OCI-LY7 (cell line): ENCODE measurements around the gene NDUFB10. TPM values are rescaled to one million over a fixed set of nuclear protein-coding genes. Genes with fewer than 3 reads are reported as not detected.

ENCODE experiments used
- BruUV-seq: library from RNA; stranded (reverse); fragments of 400-500 nt; replicated peaks from 2 replicates; lab custom pipeline; 2021; lab: Mats Ljungman, UMichigan
- CTCF ChIA-PET: fragments of 300-600 bp; sonication (Branson Sonifier 250); formaldehyde crosslinking; loops from one replicate; lab custom pipeline; 2022; ENCODE audit warnings: antibody characterized with exemption; ENCODE audit not compliant: unreplicated experiment; lab: Charles Lee
- POLR2A ChIA-PET: fragments of 300-600 bp; sonication (Branson Sonifier 250); formaldehyde crosslinking; loops from one replicate; lab custom pipeline; 2022; ENCODE audit warnings: antibody characterized with exemption; lab: Charles Lee
- DNase-seq: peaks from one replicate; pipeline ENCODE4 v3.0.0-alpha.2; 2015; ENCODE audit warnings: low spot score
- H2AFZ ChIP-seq: fragments of 200-600 bp; sonication (generic), shearing (Covaris generic); 2 replicates; pipeline ENCODE4 v1.6.1; 2014; ENCODE audit warnings: mild to moderate bottlenecking, antibody characterized with exemption, low read length, moderate library complexity
- H3K27ac ChIP-seq: fragments of 200-600 bp; sonication (generic); 2 replicates; pipeline ENCODE4 v1.5.1; 2014; ENCODE audit warnings: mixed run types, low read depth, mild to moderate bottlenecking, moderate library complexity, low read length, inconsistent platforms; ENCODE audit not compliant: poor library complexity, severe bottlenecking
- H3K36me3 ChIP-seq: fragments of 200-600 bp; sonication (generic); 2 replicates; pipeline ENCODE4 v1.6.1; 2014; ENCODE audit warnings: mild to moderate bottlenecking, antibody characterized with exemption, low read length, moderate library complexity, mixed read lengths; ENCODE audit not compliant: insufficient read depth
- H3K4me1 ChIP-seq: fragments of 200-600 bp; sonication (generic); 2 replicates; pipeline ENCODE4 v1.5.1; 2014; ENCODE audit warnings: mild to moderate bottlenecking, low read length; ENCODE audit not compliant: insufficient read depth, poor library complexity, severe bottlenecking
- H3K4me2 ChIP-seq: fragments of 200-600 bp; sonication (generic); 2 replicates; pipeline ENCODE4 v1.6.1; 2014; ENCODE audit warnings: mild to moderate bottlenecking, low read length
- H3K4me3 ChIP-seq: fragments of 200-600 bp; sonication (generic); 2 replicates; pipeline ENCODE4 v1.5.1; 2014; ENCODE audit warnings: mild to moderate bottlenecking, low read depth, low read length; ENCODE audit not compliant: poor library complexity, severe bottlenecking
- H3K79me2 ChIP-seq: fragments of 200-600 bp; sonication (generic); 2 replicates; pipeline ENCODE4 v1.6.1; 2016; ENCODE audit warnings: low read depth, mild to moderate bottlenecking, low read length, moderate library complexity, mixed read lengths; ENCODE audit not compliant: insufficient read depth
- H3K9me2 ChIP-seq: fragments of 200-600 bp; sonication (generic); 2 replicates; pipeline ENCODE4 v1.6.1; 2016; ENCODE audit warnings: mild to moderate bottlenecking, low read length, mixed read lengths; ENCODE audit not compliant: insufficient read depth
- H3K9me3 ChIP-seq: fragments of 200-600 bp; sonication (generic); 2 replicates; pipeline ENCODE4 v1.6.1; 2014; ENCODE audit warnings: mild to moderate bottlenecking, mixed run types, low read length, mixed read lengths
- H4K20me1 ChIP-seq: fragments of 200-600 bp; sonication (generic); 2 replicates; pipeline ENCODE4 v1.6.1; 2014; ENCODE audit warnings: mild to moderate bottlenecking, antibody characterized with exemption, low read length, moderate library complexity, mixed read lengths; ENCODE audit not compliant: insufficient read depth
- EZH2phosphoT487 ChIP-seq: fragments of 200-600 bp; sonication (generic); IDR thresholded peaks from 2 replicates; pipeline ENCODE4 v1.6.1; 2018; ENCODE audit warnings: low read depth, borderline replicate concordance, mild to moderate bottlenecking, mixed run types, antibody characterized with exemption, low read length, moderate library complexity, mixed read lengths
- intact Hi-C: fragments of 100-400 bp; cut with micrococcal nuclease; formaldehyde crosslinking; loops from one replicate; pipeline ENCODE4 v1.10.0; 2022; ENCODE audit not compliant: unreplicated experiment
- total RNA-seq, 2 experiments: library from RNA; depleted of rRNA in 1 of 2; stranded (reverse); fragments of >200 nt in 1 of 2; shearing (Covaris generic) in 1 of 2; gene quantifications; 2 replicates each; pipeline ENCODE4 v1.2.3, GENCODE V29; 2014 to 2022
- TF ChIP-seq, protein P1 (sequence below): fragments of 200-600 bp; sonication (generic); conservative IDR thresholded peaks from 2 replicates; pipeline ENCODE4 v1.5.1; 2014; ENCODE audit warnings: mild to moderate bottlenecking, antibody characterized with exemption, low read length, moderate library complexity, mixed read lengths

NDUFB10 gene
- total RNA-seq, 2 experiments from 2014 or later, result 201 to 240 TPM

GRCh38 chr16:1930338-1930720, 29.0 kb upstream of the NDUFB10 start:
- ChIA-PET POLR2A (interaction anchor here (0.6 kb wide), 1 partner anchor 9 kb away, joined by 3 read pairs; no protein-coding TSS in a partner anchor), CTCF (no interaction called here)
- H3K36me3 ChIP-seq, result no peaks in the 10 kb centered on the region
- no peaks in the 10 kb centered on the region for H3K9me2 ChIP-seq
- no peak overlapping the region for H3K27ac ChIP-seq
- H3K4me2 ChIP-seq, result no peak overlapping the region
- BruUV-seq, result no TSS peak
- DNase-seq, result no peak
- H4K20me1 ChIP-seq, result no peaks in the 10 kb centered on the region
- H3K4me3 ChIP-seq, result no peak overlapping the region
- no peak for TF ChIP-seq EZH2phosphoT487
- TF ChIP-seq, protein P1, sequence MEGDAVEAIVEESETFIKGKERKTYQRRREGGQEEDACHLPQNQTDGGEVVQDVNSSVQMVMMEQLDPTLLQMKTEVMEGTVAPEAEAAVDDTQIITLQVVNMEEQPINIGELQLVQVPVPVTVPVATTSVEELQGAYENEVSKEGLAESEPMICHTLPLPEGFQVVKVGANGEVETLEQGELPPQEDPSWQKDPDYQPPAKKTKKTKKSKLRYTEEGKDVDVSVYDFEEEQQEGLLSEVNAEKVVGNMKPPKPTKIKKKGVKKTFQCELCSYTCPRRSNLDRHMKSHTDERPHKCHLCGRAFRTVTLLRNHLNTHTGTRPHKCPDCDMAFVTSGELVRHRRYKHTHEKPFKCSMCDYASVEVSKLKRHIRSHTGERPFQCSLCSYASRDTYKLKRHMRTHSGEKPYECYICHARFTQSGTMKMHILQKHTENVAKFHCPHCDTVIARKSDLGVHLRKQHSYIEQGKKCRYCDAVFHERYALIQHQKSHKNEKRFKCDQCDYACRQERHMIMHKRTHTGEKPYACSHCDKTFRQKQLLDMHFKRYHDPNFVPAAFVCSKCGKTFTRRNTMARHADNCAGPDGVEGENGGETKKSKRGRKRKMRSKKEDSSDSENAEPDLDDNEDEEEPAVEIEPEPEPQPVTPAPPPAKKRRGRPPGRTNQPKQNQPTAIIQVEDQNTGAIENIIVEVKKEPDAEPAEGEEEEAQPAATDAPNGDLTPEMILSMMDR, result no peak
- peak overlapping the region; percentile 71; the same call in 1 of the 2 replicates for H2AFZ ChIP-seq
- H3K4me1 ChIP-seq, result peaks cover 6% of the 10 kb centered on the region
- H3K9me3 ChIP-seq, result no peaks in the 10 kb centered on the region
- no peaks in the 10 kb centered on the region for H3K79me2 ChIP-seq
- intact Hi-C loops, result no loop called here

- Histone ChIP-seq H3K4me2 (no peak overlapping the region), H3K79me2 (no peaks in the 10 kb centered on the region), H3K27ac (no peak overlapping the region), H3K36me3 (no peaks in the 10 kb centered on the region), H3K4me1 (peaks cover 6% of the 10 kb centered on the region), H3K9me3 (no peaks in the 10 kb centered on the region), H3K9me2 (no peaks in the 10 kb centered on the region), H3K4me3 (no peak overlapping the region), H2AFZ (no peak overlapping the region), H4K20me1 (no peaks in the 10 kb centered on the region)
- ChIA-PET POLR2A (no interaction called here), CTCF (no interaction called here)
- BruUV-seq, result no TSS peak
- intact Hi-C loops, result no loop called here
- TF ChIP-seq EZH2phosphoT487, result no peak
- TF ChIP-seq, protein P1, result no peak
- no peak for DNase-seq
Observed at GRCh38 chr16:1932050-1933028, 27.0 kb upstream of the NDUFB10 start.
